HL-60/S4 (cell line): Measurements from ENCODE around the gene PARD6G.

ENCODE experiments used
- in situ Hi-C: fragments of 300-500 bp; cut with MboI; formaldehyde crosslinking; loops from 2 replicates; pipeline ENCODE4 v1.14.3; 2022; ENCODE audit warnings: low sequenced_read_pairs

Gene PARD6G

GRCh38 chr18:80218341-80219227 is 28.7 kb downstream of the PARD6G start:
- in situ Hi-C loops: no loop called here

GRCh38 chr18:80213182-80213581 is 34.1 kb downstream of the PARD6G start:
- in situ Hi-C loops: no loop called here

- in situ Hi-C loops: no loop called here
Observed at GRCh38 chr18:80210312-80211083, 36.8 kb downstream of the PARD6G start.

- in situ Hi-C loops: no loop called here
Observed at GRCh38 chr18:80208620-80209019, 38.7 kb downstream of the PARD6G start.

GRCh38 chr18:80205294-80205693 is 42.0 kb downstream of the PARD6G start:
- in situ Hi-C loops: no loop called here

- in situ Hi-C loops: no loop called here
Observed at GRCh38 chr18:80204142-80204541, 43.2 kb downstream of the PARD6G start.

DNA sequence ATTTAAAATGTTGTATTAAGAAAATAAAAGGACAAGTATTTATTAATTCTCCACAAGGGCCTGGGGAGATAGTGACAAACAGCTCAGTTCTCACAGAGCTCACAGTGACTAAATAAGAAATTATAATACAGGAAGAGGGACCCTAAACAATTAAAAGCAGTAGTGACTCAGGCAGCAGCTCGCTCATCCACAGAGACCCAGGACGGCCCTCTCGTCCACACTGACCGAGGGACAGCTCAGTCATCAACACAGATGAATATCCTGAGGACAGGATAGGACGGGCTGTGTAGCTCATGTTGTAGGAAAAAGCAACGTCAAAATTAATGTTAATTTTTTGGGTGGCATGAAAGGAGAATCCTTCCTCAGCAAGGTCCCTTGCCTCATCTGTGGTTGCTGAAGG is 44.1 kb downstream of the PARD6G start:
- in situ Hi-C loops: no loop called here

- in situ Hi-C loops: no loop called here
Observed at GRCh38 chr18:80202264-80202998, 44.9 kb downstream of the PARD6G start.

DNA sequence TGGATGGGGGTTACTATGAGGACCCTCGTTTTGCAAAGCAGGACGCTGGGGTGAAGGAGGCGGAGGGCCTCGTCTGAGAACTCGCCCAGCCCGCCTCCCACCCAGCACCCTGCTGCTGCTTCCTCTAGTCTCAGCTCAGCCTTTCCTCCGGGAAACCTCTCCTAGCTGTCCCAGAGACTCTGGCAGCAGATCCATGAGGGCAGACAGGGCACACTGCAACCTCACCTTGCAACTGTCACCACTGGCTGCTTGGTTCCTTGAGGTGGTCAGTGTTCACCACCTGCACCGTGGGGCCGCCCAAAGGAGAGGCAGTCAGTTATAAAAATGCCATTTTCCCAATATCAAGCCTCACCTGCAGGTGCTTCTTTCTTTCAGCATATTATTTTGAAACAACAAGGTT is 45.6 kb downstream of the PARD6G start:
- in situ Hi-C loops: no loop called here

- in situ Hi-C loops: no loop called here
Observed at GRCh38 chr18:80200932-80201672, 46.2 kb downstream of the PARD6G start.

DNA sequence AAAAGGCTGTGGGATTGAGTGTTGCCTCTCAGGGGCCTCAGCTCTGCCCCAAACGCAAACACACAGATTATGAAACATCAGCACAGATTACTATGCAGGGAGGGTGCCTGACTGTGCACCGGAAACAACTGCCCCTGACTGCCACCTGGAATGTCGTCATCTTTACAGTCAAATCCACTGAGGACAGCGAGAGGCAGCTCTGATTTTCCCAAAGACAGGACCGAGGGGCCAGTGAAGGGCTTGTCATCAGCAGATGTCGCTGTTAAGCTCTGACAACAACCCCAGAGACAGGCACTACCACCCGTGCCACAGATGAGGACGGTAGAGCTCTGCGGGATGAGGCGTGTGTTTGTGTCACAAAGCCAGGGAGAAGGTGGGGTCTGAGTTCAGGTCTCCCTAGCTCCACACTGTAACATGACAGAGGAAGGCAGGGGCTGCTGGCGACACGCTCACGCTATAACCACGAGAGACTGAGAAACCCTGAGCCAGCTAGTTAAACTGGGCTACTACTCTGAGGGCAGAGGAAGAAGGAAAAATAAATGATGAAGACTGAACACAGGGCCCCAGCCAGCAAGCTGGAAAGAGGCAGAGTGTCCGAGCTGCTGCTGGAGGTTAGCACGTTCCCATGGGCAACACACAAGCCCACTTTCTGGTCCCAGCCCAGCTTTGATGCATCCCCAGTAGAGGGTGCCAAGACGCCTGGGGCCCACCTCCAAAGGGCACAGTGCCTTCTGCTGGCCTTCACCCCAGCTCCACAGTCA is 47.0 kb downstream of the PARD6G start:
- in situ Hi-C loops: no loop called here

GRCh38 chr18:80198994-80199748 is 48.1 kb downstream of the PARD6G start:
- in situ Hi-C loops: no loop called here

- in situ Hi-C loops: no loop called here
Observed at GRCh38 chr18:80198391-80198790, 48.9 kb downstream of the PARD6G start.

GRCh38 chr18:80197528-80197927 is 49.8 kb downstream of the PARD6G start:
- in situ Hi-C loops: no loop called here

DNA sequence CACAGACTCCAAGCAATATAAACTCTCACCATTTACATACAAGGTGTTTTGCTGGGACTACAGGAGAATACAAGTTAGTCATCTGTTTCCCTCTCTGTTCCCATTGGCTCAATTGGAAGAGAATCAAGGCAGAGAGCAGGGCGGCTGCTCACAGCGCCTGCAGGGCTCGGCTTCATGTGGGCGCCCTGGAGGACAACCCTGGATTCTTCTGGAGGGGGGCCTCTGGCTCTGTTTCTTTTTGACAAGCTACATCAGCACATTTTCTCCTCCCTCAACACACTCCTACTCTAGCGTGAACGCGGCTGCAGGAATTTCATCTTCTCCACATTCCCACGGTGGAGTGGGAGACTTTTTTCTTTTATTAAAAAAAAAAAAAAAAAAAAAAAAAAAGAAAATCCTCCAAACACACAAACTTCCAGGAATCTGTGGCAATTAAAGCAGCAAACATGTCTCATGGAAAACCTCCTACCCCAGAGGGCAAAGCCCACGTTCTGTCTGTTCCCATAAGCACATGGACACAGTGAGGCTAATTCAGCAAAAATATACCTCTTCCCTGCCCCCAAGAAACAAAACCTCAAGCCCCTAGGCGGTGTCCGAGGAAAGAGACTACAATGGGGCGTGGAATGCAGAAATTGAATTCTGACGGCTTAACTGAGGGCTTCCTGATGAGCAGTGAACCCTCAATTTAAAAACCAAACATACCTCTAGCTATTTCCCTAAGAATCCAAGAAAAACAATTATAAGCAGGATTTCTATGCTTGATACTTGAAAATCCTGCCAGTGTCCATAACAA is 50.6 kb downstream of the PARD6G start:
- in situ Hi-C loops: no loop called here

- in situ Hi-C loops: no loop called here
Observed at GRCh38 chr18:80194874-80195570, 52.3 kb downstream of the PARD6G start.

GRCh38 chr18:80193701-80194100 is 53.6 kb downstream of the PARD6G start:
- in situ Hi-C loops: no loop called here
